H1 (cell line): ENCODE measurements around the gene EWSR1. TPM values are rescaled to one million over a fixed set of nuclear protein-coding genes. Genes with fewer than 3 reads are reported as not detected.

ENCODE experiments used
- CTCF ChIA-PET: fragments of 300-600 bp; sonication (Branson Sonifier 250); formaldehyde crosslinking; loops from one replicate; lab custom pipeline; 2021; ENCODE audit not compliant: partially characterized antibody; lab: Charles Lee
- POLR2A ChIA-PET: fragments of 300-600 bp; sonication (Branson Sonifier 250); formaldehyde crosslinking; loops from one replicate; lab custom pipeline; 2021; ENCODE audit warnings: inconsistent platforms; ENCODE audit not compliant: partially characterized antibody; lab: Charles Lee
- DNase-seq, 2 experiments: peaks; one replicate each; pipeline versions ENCODE4 v3.0.0 to v3.0.0-alpha.2; 2010 to 2022; ENCODE audit warnings: low spot score in 2 of 2, low read depth in 1 of 2, mixed read lengths in 1 of 2
- FAIRE-seq: peaks from 2 replicates; lab custom pipeline; 2011; peaks lifted over from hg19 to GRCh38; lab: Jason Lieb, UNC
- H2AFZ ChIP-seq: 2 replicates; pipeline ENCODE4 v1.8.1; 2012; ENCODE audit warnings: low read length, inconsistent platforms
- H2AK5ac ChIP-seq: 2 replicates; pipeline ENCODE4 v1.6.1; 2013; ENCODE audit warnings: low read depth, low read length
- H2BK120ac ChIP-seq: replicated peaks from 2 replicates; pipeline ENCODE3; 2013; ENCODE audit warnings: low read depth, low read length, inconsistent platforms
- H2BK12ac ChIP-seq: 2 replicates; pipeline ENCODE4 v1.6.1; 2013; ENCODE audit warnings: low read depth, low read length
- H2BK15ac ChIP-seq: 2 replicates; pipeline ENCODE4 v1.6.1; 2013; ENCODE audit warnings: low read length
- H2BK20ac ChIP-seq: 2 replicates; pipeline ENCODE4 v1.6.1; 2013; ENCODE audit warnings: low read length
- H2BK5ac ChIP-seq: 2 replicates; pipeline ENCODE4 v1.6.1; 2013; ENCODE audit warnings: low read depth, low read length
- H3K14ac ChIP-seq: 2 replicates; pipeline ENCODE4 v1.6.1; 2013; ENCODE audit warnings: inconsistent platforms; ENCODE audit not compliant: insufficient read length
- H3K18ac ChIP-seq: 2 replicates; pipeline ENCODE4 v1.6.1; 2013; ENCODE audit warnings: low read length; ENCODE audit errors: extremely low read depth
- H3K23ac ChIP-seq: 2 replicates; pipeline ENCODE4 v1.6.1; 2013; ENCODE audit warnings: inconsistent platforms; ENCODE audit not compliant: insufficient read length
- H3K23me2 ChIP-seq: 2 replicates; pipeline ENCODE4 v1.6.1; 2013; ENCODE audit warnings: low read depth, low read length
- H3K27ac ChIP-seq: 2 replicates; pipeline ENCODE4 v1.6.1; 2011; ENCODE audit warnings: low read depth, low read length, inconsistent platforms
- H3K27me3 ChIP-seq, 4 experiments: replicated peaks in 1 of 4; 1 replicate in 1 of 4; 2 replicates in 3 of 4; pipeline versions ENCODE4 v1.6.1 to v1.8.1; 2011 to 2013; ENCODE audit warnings: low read length in 3 of 4, mild to moderate bottlenecking in 3 of 4, inconsistent platforms in 2 of 4, mixed read lengths in 2 of 4, moderate library complexity in 1 of 4; ENCODE audit not compliant: control insufficient read depth in 3 of 4, insufficient read depth in 3 of 4; ENCODE audit errors: extremely low read depth in 1 of 4
- H3K36me3 ChIP-seq, 4 experiments: 2 replicates each; pipeline versions ENCODE4 v1.6.1 to v1.8.1; 2011 to 2013; ENCODE audit warnings: mild to moderate bottlenecking in 4 of 4, low read length in 3 of 4, moderate library complexity in 2 of 4, control low read depth in 1 of 4, inconsistent platforms in 1 of 4; ENCODE audit not compliant: insufficient read depth in 4 of 4, control insufficient read depth in 2 of 4
- H3K4ac ChIP-seq: replicated peaks from 2 replicates; pipeline ENCODE3; 2013; ENCODE audit warnings: low read length, low read depth, mixed read lengths, inconsistent platforms; ENCODE audit not compliant: insufficient read length
- H3K4me1 ChIP-seq, 4 experiments: replicated peaks in 1 of 4; 1 replicate in 1 of 4; 2 replicates in 3 of 4; pipeline versions ENCODE4 v1.6.1 to v1.8.1; 2011 to 2013; ENCODE audit warnings: low read length in 3 of 4, inconsistent platforms in 2 of 4, mixed read lengths in 1 of 4; ENCODE audit not compliant: insufficient read depth in 4 of 4, control insufficient read depth in 3 of 4
- H3K4me2 ChIP-seq, 2 experiments: 2 replicates each; pipeline versions ENCODE4 v1.6.1 to v1.8.1; 2011 to 2013; ENCODE audit warnings: low read depth in 2 of 2, low read length in 2 of 2, control low read depth in 1 of 2, inconsistent platforms in 1 of 2, mild to moderate bottlenecking in 1 of 2; ENCODE audit not compliant: insufficient read depth in 1 of 2
- H3K4me3 ChIP-seq, 4 experiments: fragments of 200-600, 300-600 bp in 1 of 4; sonication (generic), shearing (Covaris generic), sonication (Bioruptor Twin) in 1 of 4; 2 replicates each; pipeline versions ENCODE4 v1.5.1 to v1.8.1; 2011 to 2016; ENCODE audit warnings: low read length in 4 of 4, low read depth in 3 of 4, control low read depth in 2 of 4, inconsistent platforms in 2 of 4, mild to moderate bottlenecking in 2 of 4, mixed read lengths in 1 of 4, moderate library complexity in 1 of 4; ENCODE audit not compliant: insufficient read depth in 2 of 4; ENCODE audit errors: extremely low read depth in 1 of 4
- H3K56ac ChIP-seq: replicated peaks from 2 replicates; pipeline ENCODE3; 2013; ENCODE audit warnings: low read depth, mild to moderate bottlenecking, mixed read lengths, low read length, inconsistent platforms; ENCODE audit not compliant: insufficient read length
- H3K79me1 ChIP-seq: 2 replicates; pipeline ENCODE4 v1.6.1; 2013; ENCODE audit warnings: low read depth, low read length, control low read depth
- H3K79me2 ChIP-seq, 2 experiments: 2 replicates each; pipeline versions ENCODE4 v1.6.1 to v1.8.1; 2012 to 2013; ENCODE audit warnings: low read length in 2 of 2, mild to moderate bottlenecking in 2 of 2, inconsistent platforms in 1 of 2; ENCODE audit not compliant: insufficient read depth in 2 of 2, control insufficient read depth in 1 of 2
- H3K9ac ChIP-seq, 4 experiments: replicated peaks in 1 of 4; 1 replicate in 1 of 4; 2 replicates in 3 of 4; pipeline versions ENCODE4 v1.6.1 to v1.8.1; 2011 to 2013; ENCODE audit warnings: low read depth in 3 of 4, low read length in 3 of 4, control low read depth in 2 of 4, mild to moderate bottlenecking in 2 of 4, moderate library complexity in 2 of 4, inconsistent platforms in 1 of 4; ENCODE audit errors: extremely low read depth in 1 of 4
- H3K9me3 ChIP-seq, 2 experiments: 2 replicates each; pipeline versions ENCODE4 v1.6.1 to v1.8.1; 2012 to 2013; ENCODE audit warnings: mild to moderate bottlenecking in 2 of 2, moderate library complexity in 2 of 2, control low read depth in 1 of 2, inconsistent platforms in 1 of 2, low read depth in 1 of 2, low read length in 1 of 2, mixed read lengths in 1 of 2; ENCODE audit not compliant: insufficient read depth in 2 of 2
- H4K20me1 ChIP-seq, 2 experiments: replicated peaks in 1 of 2; 2 replicates each; pipeline versions ENCODE3 to v1.8.1; 2011 to 2013; ENCODE audit warnings: inconsistent platforms in 2 of 2, low read length in 2 of 2, mild to moderate bottlenecking in 1 of 2; ENCODE audit not compliant: insufficient read depth in 2 of 2, control insufficient read depth in 1 of 2
- H4K5ac ChIP-seq: 2 replicates; pipeline ENCODE4 v1.6.1; 2013; ENCODE audit warnings: low read length, low read depth, mixed read lengths, inconsistent platforms; ENCODE audit not compliant: insufficient read length
- H4K8ac ChIP-seq: 2 replicates; pipeline ENCODE4 v1.8.0; 2013; ENCODE audit warnings: mild to moderate bottlenecking, moderate library complexity, low read length, inconsistent platforms; ENCODE audit not compliant: insufficient read depth; ENCODE audit errors: extremely low read depth
- H4K91ac ChIP-seq: replicated peaks from 2 replicates; pipeline ENCODE3; 2013; ENCODE audit warnings: low read length, mixed read lengths, inconsistent platforms; ENCODE audit not compliant: insufficient read length
- ATF3 ChIP-seq: IDR thresholded peaks from 2 replicates; pipeline ENCODE4 v1.6.1; 2011; ENCODE audit warnings: low read depth, mild to moderate bottlenecking, low read length; ENCODE audit not compliant: insufficient read depth
- CHD1 ChIP-seq: IDR thresholded peaks from 2 replicates; pipeline ENCODE4 v1.6.1; 2012; ENCODE audit warnings: low read depth, low read length, improper control_type of control experiment
- CTBP2 ChIP-seq: IDR thresholded peaks from 2 replicates; pipeline ENCODE4 v1.7.0; 2011; ENCODE audit warnings: borderline replicate concordance, mild to moderate bottlenecking, moderate library complexity, mixed read lengths, low read length; ENCODE audit not compliant: insufficient read depth, insufficient read length
- GABPA ChIP-seq: IDR thresholded peaks from 2 replicates; pipeline ENCODE4 v1.6.1; 2011; ENCODE audit warnings: mild to moderate bottlenecking, low read length, moderate library complexity, borderline replicate concordance; ENCODE audit not compliant: insufficient read depth
- JUND ChIP-seq: IDR thresholded peaks from 2 replicates; pipeline ENCODE4 v1.6.1; 2011; ENCODE audit warnings: mild to moderate bottlenecking, improper control_type of control experiment, low read length
- KDM5A ChIP-seq: fragments of 200-600 bp; IDR thresholded peaks from 2 replicates; pipeline ENCODE4 v1.7.1; 2012; ENCODE audit warnings: mild to moderate bottlenecking, low read length, inconsistent platforms, mixed read lengths
- MAX ChIP-seq: IDR thresholded peaks from 2 replicates; pipeline ENCODE4 v1.6.1; 2012; ENCODE audit warnings: inconsistent platforms
- RNF2 ChIP-seq: fragments of 200-900, 300-1000 bp; sonication (generic); IDR thresholded peaks from 2 replicates; pipeline ENCODE4 v1.7.1; 2016; ENCODE audit warnings: borderline replicate concordance, low read depth, mild to moderate bottlenecking, antibody characterized with exemption, low read length; ENCODE audit not compliant: poor library complexity, severe bottlenecking; ENCODE audit errors: missing control alignments
- SP1 ChIP-seq: IDR thresholded peaks from 2 replicates; pipeline ENCODE4 v1.6.1; 2011; ENCODE audit warnings: low read depth, low read length
- TAF1 ChIP-seq: IDR thresholded peaks from 2 replicates; pipeline ENCODE4 v1.6.1; 2011; ENCODE audit warnings: mild to moderate bottlenecking, low read depth, low read length
- TCF12 ChIP-seq: IDR thresholded peaks from 2 replicates; pipeline ENCODE4 v1.6.1; 2011; ENCODE audit warnings: low read depth, mild to moderate bottlenecking, low read length
- WGBS, 2 experiments: shearing (Covaris generic) in 1 of 2; methylation state at CpG; one replicate each; pipeline versions ENCODE4 v1.1.6 to v1.1.7; 2013 to 2015; ENCODE audit warnings: low lambda C conversion rate in 2 of 2, mixed read lengths in 2 of 2, inconsistent platforms in 1 of 2, low coverage in 1 of 2, missing lambda C conversion rate in 1 of 2; ENCODE audit not compliant: insufficient replicate concordance in 2 of 2, insufficient coverage in 1 of 2, insufficient read length in 1 of 2; ENCODE audit errors: extremely low coverage in 1 of 2, missing lambda C conversion rate in 1 of 2; 5-methylcytosine and 5-hydroxymethylcytosine counted together
- polyA plus RNA-seq, 7 experiments: library from polyadenylated mRNA; depleted of rRNA in 3 of 7; stranded (reverse) in 5 of 7; unstranded in 2 of 7; fragments of >200 nt in 5 of 7; fragments of 200-250 nt in 2 of 7; gene quantifications; 1 replicate in 5 of 7; 2 replicates in 1 of 7; 4 replicates in 1 of 7; pipeline versions ENCODE4 v1.2.1 to v1.2.3, GENCODE V29; 2011 to 2013; ENCODE audit warnings: missing spikeins in 2 of 7, mixed read lengths in 2 of 7
- total RNA-seq: library from RNA; stranded (reverse); fragmentation: NEBNext Ultra II Directional; extraction: Animal tissue kit (Norgen Biotek cat#: 25700); gene quantifications from 2 replicates; pipeline ENCODE4 v1.2.1, GENCODE V29; 2021

The EWSR1 gene
- total and polyA plus RNA-seq, 2 of the 8 experiments (the other 6 are each of a cell fraction or from before 2014, with no cell fraction given): 387 to 930 TPM

- CTCF ChIA-PET: interaction anchor here (0.6 to 1.7 kb wide), 7 partner anchors 9 to 405 kb away, joined by 3 to 6 read pairs (median 3); no protein-coding TSS in a partner anchor
- no peaks in the 10 kb centered on the region for H3K9me3 ChIP-seq
- H2BK15ac ChIP-seq: no peak overlapping the region
- H4K20me1 ChIP-seq: peaks cover 1 to 10% of the 10 kb centered on the region in 2 experiments
- no peaks in the 10 kb centered on the region for H3K79me2 ChIP-seq
- no peaks in the 10 kb centered on the region for H3K27me3 ChIP-seq
- no peak overlapping the region for H3K23ac ChIP-seq
- H4K91ac ChIP-seq: no peak overlapping the region
- no peak overlapping the region for H4K8ac ChIP-seq
- H3K23me2 ChIP-seq: no peaks in the 10 kb centered on the region
- WGBS, 2 experiments: 89% methylated on average over 20 of the region's 25 CpGs; no CpG with 5 or more reads in 1 of the 2 experiments
- POLR2A ChIA-PET: interaction anchor here (0.9 to 1.2 kb wide), 2 partner anchors 9 to 27 kb away, joined by 3 read pairs; no protein-coding TSS in a partner anchor
- peak overlapping the region; percentile 16; the same call in 1 of the 2 replicates for H2BK5ac ChIP-seq
- no peak overlapping the region for H3K9ac ChIP-seq
- H2AK5ac ChIP-seq: no peak overlapping the region
- H3K4me2 ChIP-seq: no peak overlapping the region
- DNase-seq: no peak
- H2BK12ac ChIP-seq: no peak overlapping the region
- no peak overlapping the region for H2AFZ ChIP-seq
- H3K14ac ChIP-seq: no peak overlapping the region
- H3K36me3 ChIP-seq: peaks cover 4 to 32% (median 20%) of the 10 kb centered on the region in 4 experiments; a peak in 7 of 8 replicates
- no peak overlapping the region for H4K5ac ChIP-seq
- no peak overlapping the region for H2BK20ac ChIP-seq
- no peak overlapping the region for H3K56ac ChIP-seq
- no peak overlapping the region for H3K18ac ChIP-seq
- no peak overlapping the region for H2BK120ac ChIP-seq
- H3K4me1 ChIP-seq: no peaks in the 10 kb centered on the region
- FAIRE-seq: no peak
- H3K27ac ChIP-seq: no peak overlapping the region
- H3K4me3 ChIP-seq: no peak overlapping the region
- no peaks in the 10 kb centered on the region for H3K79me1 ChIP-seq
- no peak overlapping the region for H3K4ac ChIP-seq
- no peak for TF ChIP-seq SP1
- no peak for TF ChIP-seq TAF1
- TF ChIP-seq MAX: no peak
- TF ChIP-seq CTBP2: no peak
- TF ChIP-seq JUND: no peak
- no peak for TF ChIP-seq KDM5A
- TF ChIP-seq CHD1: no peak
- TF ChIP-seq RNF2: no peak
- no peak for TF ChIP-seq TCF12
- TF ChIP-seq ATF3: no peak
- TF ChIP-seq GABPA: no peak
These were observed 73.2 kb downstream of the EWSR1 start for GRCh38 chr22:29341056-29341848.
